Measurements from ENCODE around the gene SBF1.

- TF ChIP-seq EZH2 (IDR thresholded peaks at IDR 0.05; ENCODE audit: insufficient read depth, poor library complexity, severe bottlenecking) (no peak), EZH2phosphoT487 (IDR thresholded peaks at IDR 0.05; ENCODE audit: insufficient read depth, low read depth) (no peak)
Observed at GRCh38 chr22:50436841-50437341, 37.9 kb downstream of the SBF1 start.

Measured in GM23248 (cell line).